Measurements from ENCODE around the gene GCC1.

- TF ChIP-seq YY1 (IDR thresholded peaks at IDR 0.05; ENCODE audit: low read depth) (no peak), FOXM1 (IDR thresholded peaks at IDR 0.05; ENCODE audit: borderline replicate concordance, low read depth) (no peak), CEBPB (IDR thresholded peaks at IDR 0.05) (no peak), NFIC (IDR thresholded peaks at IDR 0.05) (no peak), TEAD4 (IDR thresholded peaks at IDR 0.05) (no peak), EP300 (IDR thresholded peaks at IDR 0.05; ENCODE audit: borderline replicate concordance) (no peak), USF1 (IDR thresholded peaks at IDR 0.05) (no peak), RAD21 (IDR thresholded peaks at IDR 0.05; ENCODE audit: low read depth) (no peak), TAF1 (IDR thresholded peaks at IDR 0.05; ENCODE audit: low read depth) (no peak), ZBTB7A (IDR thresholded peaks at IDR 0.05; ENCODE audit: low read depth) (no peak), REST (IDR thresholded peaks at IDR 0.05; ENCODE audit: low read depth) (no peak), CREB1 (IDR thresholded peaks at IDR 0.05; ENCODE audit: low read depth) (no peak), EGR1 (IDR thresholded peaks at IDR 0.05) (no peak)
- TF ChIP-seq, protein P1, sequence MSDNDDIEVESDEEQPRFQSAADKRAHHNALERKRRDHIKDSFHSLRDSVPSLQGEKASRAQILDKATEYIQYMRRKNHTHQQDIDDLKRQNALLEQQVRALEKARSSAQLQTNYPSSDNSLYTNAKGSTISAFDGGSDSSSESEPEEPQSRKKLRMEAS (IDR thresholded peaks at IDR 0.05), result no peak
Observed at GRCh38 chr7:127592550-127592949, 7.2 kb upstream of the GCC1 start.
